Measurements from ENCODE around the gene PTAFR.

DNA sequence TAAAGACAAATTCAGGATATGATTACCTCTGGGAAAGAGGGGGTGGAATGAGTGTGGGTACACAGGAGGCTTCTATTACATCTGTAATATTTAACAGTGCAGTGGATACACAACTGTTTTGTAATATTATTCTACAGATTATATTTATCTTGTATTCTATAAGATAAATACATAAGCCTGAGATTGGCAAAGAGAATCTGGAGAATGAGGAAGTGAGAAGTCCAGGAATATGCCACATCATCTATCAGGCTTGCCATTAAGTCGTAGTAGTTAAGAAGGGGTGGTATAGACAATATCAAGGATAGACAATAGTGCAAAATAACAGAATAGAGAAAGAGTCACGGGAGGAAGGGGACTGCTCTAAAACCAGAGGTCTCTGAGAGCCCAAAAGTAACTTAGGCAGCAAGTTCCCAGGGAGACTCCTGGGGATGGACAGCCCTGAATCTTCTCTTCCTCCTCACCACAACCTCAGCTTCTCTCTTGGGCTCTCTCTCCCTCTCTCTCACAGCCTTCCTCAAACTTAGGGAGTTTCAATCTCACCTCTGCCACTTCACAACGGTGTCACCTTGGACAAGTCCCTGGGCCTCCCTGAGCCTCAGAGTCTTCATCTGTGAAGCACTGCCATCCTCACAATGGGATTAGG is 14.0 kb upstream of the PTAFR start:
- TF ChIP-seq, protein P1, sequence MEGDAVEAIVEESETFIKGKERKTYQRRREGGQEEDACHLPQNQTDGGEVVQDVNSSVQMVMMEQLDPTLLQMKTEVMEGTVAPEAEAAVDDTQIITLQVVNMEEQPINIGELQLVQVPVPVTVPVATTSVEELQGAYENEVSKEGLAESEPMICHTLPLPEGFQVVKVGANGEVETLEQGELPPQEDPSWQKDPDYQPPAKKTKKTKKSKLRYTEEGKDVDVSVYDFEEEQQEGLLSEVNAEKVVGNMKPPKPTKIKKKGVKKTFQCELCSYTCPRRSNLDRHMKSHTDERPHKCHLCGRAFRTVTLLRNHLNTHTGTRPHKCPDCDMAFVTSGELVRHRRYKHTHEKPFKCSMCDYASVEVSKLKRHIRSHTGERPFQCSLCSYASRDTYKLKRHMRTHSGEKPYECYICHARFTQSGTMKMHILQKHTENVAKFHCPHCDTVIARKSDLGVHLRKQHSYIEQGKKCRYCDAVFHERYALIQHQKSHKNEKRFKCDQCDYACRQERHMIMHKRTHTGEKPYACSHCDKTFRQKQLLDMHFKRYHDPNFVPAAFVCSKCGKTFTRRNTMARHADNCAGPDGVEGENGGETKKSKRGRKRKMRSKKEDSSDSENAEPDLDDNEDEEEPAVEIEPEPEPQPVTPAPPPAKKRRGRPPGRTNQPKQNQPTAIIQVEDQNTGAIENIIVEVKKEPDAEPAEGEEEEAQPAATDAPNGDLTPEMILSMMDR (IDR thresholded peaks at IDR 0.05; ENCODE audit: insufficient read depth, low read length): no peak
- TF ChIP-seq, protein P2, sequence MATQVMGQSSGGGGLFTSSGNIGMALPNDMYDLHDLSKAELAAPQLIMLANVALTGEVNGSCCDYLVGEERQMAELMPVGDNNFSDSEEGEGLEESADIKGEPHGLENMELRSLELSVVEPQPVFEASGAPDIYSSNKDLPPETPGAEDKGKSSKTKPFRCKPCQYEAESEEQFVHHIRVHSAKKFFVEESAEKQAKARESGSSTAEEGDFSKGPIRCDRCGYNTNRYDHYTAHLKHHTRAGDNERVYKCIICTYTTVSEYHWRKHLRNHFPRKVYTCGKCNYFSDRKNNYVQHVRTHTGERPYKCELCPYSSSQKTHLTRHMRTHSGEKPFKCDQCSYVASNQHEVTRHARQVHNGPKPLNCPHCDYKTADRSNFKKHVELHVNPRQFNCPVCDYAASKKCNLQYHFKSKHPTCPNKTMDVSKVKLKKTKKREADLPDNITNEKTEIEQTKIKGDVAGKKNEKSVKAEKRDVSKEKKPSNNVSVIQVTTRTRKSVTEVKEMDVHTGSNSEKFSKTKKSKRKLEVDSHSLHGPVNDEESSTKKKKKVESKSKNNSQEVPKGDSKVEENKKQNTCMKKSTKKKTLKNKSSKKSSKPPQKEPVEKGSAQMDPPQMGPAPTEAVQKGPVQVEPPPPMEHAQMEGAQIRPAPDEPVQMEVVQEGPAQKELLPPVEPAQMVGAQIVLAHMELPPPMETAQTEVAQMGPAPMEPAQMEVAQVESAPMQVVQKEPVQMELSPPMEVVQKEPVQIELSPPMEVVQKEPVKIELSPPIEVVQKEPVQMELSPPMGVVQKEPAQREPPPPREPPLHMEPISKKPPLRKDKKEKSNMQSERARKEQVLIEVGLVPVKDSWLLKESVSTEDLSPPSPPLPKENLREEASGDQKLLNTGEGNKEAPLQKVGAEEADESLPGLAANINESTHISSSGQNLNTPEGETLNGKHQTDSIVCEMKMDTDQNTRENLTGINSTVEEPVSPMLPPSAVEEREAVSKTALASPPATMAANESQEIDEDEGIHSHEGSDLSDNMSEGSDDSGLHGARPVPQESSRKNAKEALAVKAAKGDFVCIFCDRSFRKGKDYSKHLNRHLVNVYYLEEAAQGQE (IDR thresholded peaks at IDR 0.05; ENCODE audit: insufficient replicate concordance, low read depth): no peak
- TF ChIP-seq SPI1 (IDR thresholded peaks at IDR 0.05; ENCODE audit: borderline replicate concordance, low read depth) (peak; percentile 82), POLR2AphosphoS5 (IDR thresholded peaks at IDR 0.05; ENCODE audit: low read depth) (no peak), GABPA (IDR thresholded peaks at IDR 0.05; ENCODE audit: low read depth) (no peak)
